HepG2 (cell line): ENCODE results near the gene GTF3A. TPM values are rescaled to one million over a fixed set of nuclear protein-coding genes. Genes with fewer than 3 reads are reported as not detected.

ENCODE experiments used
- ATAC-seq: fragments of 200-7000 bp; cut with Tn5 transposase; 3 replicates; pipeline ENCODE4 v1.9.1; 2020; ENCODE audit warnings: mild to moderate bottlenecking, moderate library complexity
- BruUV-seq: library from RNA; stranded (reverse); fragments of 400-500 nt; replicated peaks from 2 replicates; lab custom pipeline; 2021; lab: Mats Ljungman, UMichigan
- CTCF ChIA-PET: fragments of 300-600 bp; formaldehyde crosslinking; extraction: SDS; loops from one replicate; lab custom pipeline; 2021; ENCODE audit warnings: low total read pairs, inconsistent platforms, low intra/inter-chr PET ratio; lab: Yijun Ruan, JAX
- POLR2A ChIA-PET: fragments of 350-600 bp; sonication (Branson Sonifier 250); formaldehyde crosslinking; loops from one replicate; lab custom pipeline; 2020; ENCODE audit warnings: antibody characterized with exemption, inconsistent platforms; lab: Yijun Ruan, JAX
- DNase-seq: peaks from one replicate; pipeline ENCODE4 v3.0.0-alpha.2; 2015; ENCODE audit warnings: low spot score
- FAIRE-seq: peaks from 3 replicates; lab custom pipeline; 2011; peaks lifted over from hg19 to GRCh38; lab: Jason Lieb, UNC
- H2AFZ ChIP-seq: one replicate; pipeline ENCODE4 v1.6.1; 2011; ENCODE audit warnings: low read length, inconsistent platforms
- H3K27ac ChIP-seq: fragments of 300-600 bp; 3 replicates; pipeline ENCODE4 v1.8.0; 2011; ENCODE audit warnings: mixed run types, mild to moderate bottlenecking, mixed read lengths, low read length, inconsistent platforms; ENCODE audit not compliant: insufficient read depth; ENCODE audit errors: extremely low read length
- H3K27me3 ChIP-seq, 2 experiments: fragments of 200-600 bp in 1 of 2; 2 replicates in 1 of 2; 3 replicates in 1 of 2; pipeline versions ENCODE4 v1.6.0 to v1.8.0; 2011; ENCODE audit warnings: low read length in 2 of 2, mild to moderate bottlenecking in 2 of 2, moderate library complexity in 2 of 2, inconsistent platforms in 1 of 2; ENCODE audit not compliant: insufficient read depth in 2 of 2, control insufficient read depth in 1 of 2
- H3K36me3 ChIP-seq, 2 experiments: fragments of 200-600 bp in 1 of 2; replicated peaks in 1 of 2; 2 replicates in 1 of 2; 3 replicates in 1 of 2; pipeline versions ENCODE4 v1.5.1 to v1.8.0; 2011; ENCODE audit warnings: low read length in 2 of 2, inconsistent platforms in 1 of 2; ENCODE audit not compliant: insufficient read depth in 2 of 2, control insufficient read depth in 1 of 2
- H3K4me1 ChIP-seq: 2 replicates; pipeline ENCODE4 v1.5.1; 2012; ENCODE audit warnings: low read length, inconsistent platforms; ENCODE audit not compliant: insufficient read depth
- H3K4me2 ChIP-seq: 2 replicates; pipeline ENCODE4 v1.6.0; 2011; ENCODE audit warnings: low read depth, low read length, inconsistent platforms
- H3K4me3 ChIP-seq, 3 experiments: fragments of 200-600 bp in 1 of 3; sonication (generic), shearing (Covaris generic) in 1 of 3; replicated peaks in 1 of 3; 2 replicates each; pipeline ENCODE4 v1.5.1; 2011 to 2016; ENCODE audit warnings: low read length in 3 of 3, inconsistent platforms in 2 of 3, low read depth in 2 of 3, mild to moderate bottlenecking in 2 of 3, control low read depth in 1 of 3, mixed read lengths in 1 of 3; ENCODE audit not compliant: insufficient read depth in 1 of 3
- H3K79me2 ChIP-seq: one replicate; pipeline ENCODE4 v1.6.1; 2011; ENCODE audit warnings: low read length, inconsistent platforms; ENCODE audit not compliant: insufficient read depth
- H3K9ac ChIP-seq: 2 replicates; pipeline ENCODE4 v1.6.0; 2011; ENCODE audit warnings: mild to moderate bottlenecking, low read depth, low read length, inconsistent platforms; ENCODE audit not compliant: insufficient read depth
- H3K9me3 ChIP-seq: 2 replicates; pipeline ENCODE4 v1.5.1; 2012; ENCODE audit warnings: mild to moderate bottlenecking, low read length
- H4K20me1 ChIP-seq: 2 replicates; pipeline ENCODE4 v1.6.0; 2011; ENCODE audit warnings: inconsistent platforms, mild to moderate bottlenecking, low read length, moderate library complexity; ENCODE audit not compliant: insufficient read depth
- CEBPG ChIP-seq: IDR thresholded peaks from 2 replicates; pipeline ENCODE4 v1.6.1; 2016
- HNF4G ChIP-seq, 2 experiments: sonication (generic) in 1 of 2; formaldehyde crosslinking in 1 of 2; IDR thresholded peaks; 2 replicates each; pipeline versions ENCODE4 v1.4.0 to v1.6.1; 2011 to 2020; ENCODE audit warnings: borderline replicate concordance in 2 of 2, low read depth in 2 of 2, mild to moderate bottlenecking in 2 of 2, low read length in 1 of 2, missing genetic modification reagents in 1 of 2, moderate library complexity in 1 of 2
- POGZ ChIP-seq: sonication (generic); formaldehyde crosslinking; IDR thresholded peaks from 2 replicates; pipeline ENCODE4 v1.4.0; 2020; ENCODE audit warnings: mild to moderate bottlenecking, missing genetic modification reagents
- POLR2A ChIP-seq, 2 experiments: IDR thresholded peaks; 2 replicates each; pipeline ENCODE4 v1.6.1; 2011; ENCODE audit warnings: low read depth in 2 of 2, low read length in 2 of 2, mild to moderate bottlenecking in 1 of 2, moderate library complexity in 1 of 2; ENCODE audit not compliant: insufficient read depth in 1 of 2
- SOX6 ChIP-seq, 2 experiments: fragments of 450-650 bp in 1 of 2; sonication (generic) in 1 of 2; formaldehyde crosslinking in 1 of 2; IDR thresholded peaks; 2 replicates each; pipeline versions ENCODE4 v1.4.0 to v1.6.1; 2017 to 2020; ENCODE audit warnings: antibody characterized with exemption in 1 of 2, mild to moderate bottlenecking in 1 of 2, missing genetic modification reagents in 1 of 2
- XRCC5 ChIP-seq: fragments of 200-400 bp; formaldehyde crosslinking; optimal IDR thresholded peaks from 2 replicates; pipeline ENCODE3; 2017; ENCODE audit warnings: mild to moderate bottlenecking, low read length
- ZNF484 ChIP-seq: sonication (generic); formaldehyde crosslinking; IDR thresholded peaks from 2 replicates; pipeline ENCODE4 v1.5.1; 2020; ENCODE audit warnings: mild to moderate bottlenecking, low read depth, missing genetic modification reagents, borderline replicate concordance
- WGBS: methylation state at CpG from one replicate; pipeline ENCODE4 v1.1.6; 2017; ENCODE audit warnings: low lambda C conversion rate; 5-methylcytosine and 5-hydroxymethylcytosine counted together
- in situ Hi-C: cut with HindIII; loops from 2 replicates; pipeline ENCODE4 v1.10.0; 2017; ENCODE audit warnings: low pct_unique_long_range_greater_than_20kb; ENCODE audit not compliant: extremely low pct_ligation_motif_present
- intact Hi-C: fragments of 100-400 bp; cut with micrococcal nuclease; formaldehyde crosslinking; loops from one replicate; pipeline ENCODE4 v1.10.0; 2022; ENCODE audit not compliant: unreplicated experiment
- polyA plus RNA-seq, 8 experiments: library from polyadenylated mRNA; depleted of rRNA in 3 of 8; stranded (reverse) in 7 of 8; unstranded in 1 of 8; fragments of >200 nt; fragmentation: Illumina TruSeq in 4 of 8; extraction: Trizol in 4 of 8; gene quantifications; 2 replicates each; pipeline versions ENCODE4 v1.2.1 to v1.2.3, GENCODE V29; 2011 to 2016; ENCODE audit warnings: low read depth in 4 of 8, missing spikeins in 1 of 8, mixed read lengths in 1 of 8; ENCODE audit not compliant: insufficient read depth in 1 of 8
- total RNA-seq, 5 experiments: library from RNA; depleted of rRNA; stranded (reverse); fragments of >200 nt; fragmentation: Illumina TruSeq; extraction: Trizol; gene quantifications; 2 replicates each; pipeline ENCODE4 v1.2.3, GENCODE V29; 2016; ENCODE audit warnings: low read depth in 1 of 5
- TF ChIP-seq, protein P1 (sequence below): sonication (generic); formaldehyde crosslinking; IDR thresholded peaks from 2 replicates; pipeline ENCODE4 v1.9.0; 2021; ENCODE audit warnings: missing genetic modification reagents, mild to moderate bottlenecking, borderline replicate concordance
- TF ChIP-seq, protein P2 (sequence below): sonication (generic); formaldehyde crosslinking; IDR thresholded peaks from 2 replicates; pipeline ENCODE4 v1.5.0; 2020; ENCODE audit warnings: mild to moderate bottlenecking, missing genetic modification reagents, borderline replicate concordance

GTF3A gene
- total and polyA plus RNA-seq, 2 of the 13 experiments (the other 11 are each of a cell fraction or from before 2014, with no cell fraction given), result 42.1 to 176 TPM

DNA sequence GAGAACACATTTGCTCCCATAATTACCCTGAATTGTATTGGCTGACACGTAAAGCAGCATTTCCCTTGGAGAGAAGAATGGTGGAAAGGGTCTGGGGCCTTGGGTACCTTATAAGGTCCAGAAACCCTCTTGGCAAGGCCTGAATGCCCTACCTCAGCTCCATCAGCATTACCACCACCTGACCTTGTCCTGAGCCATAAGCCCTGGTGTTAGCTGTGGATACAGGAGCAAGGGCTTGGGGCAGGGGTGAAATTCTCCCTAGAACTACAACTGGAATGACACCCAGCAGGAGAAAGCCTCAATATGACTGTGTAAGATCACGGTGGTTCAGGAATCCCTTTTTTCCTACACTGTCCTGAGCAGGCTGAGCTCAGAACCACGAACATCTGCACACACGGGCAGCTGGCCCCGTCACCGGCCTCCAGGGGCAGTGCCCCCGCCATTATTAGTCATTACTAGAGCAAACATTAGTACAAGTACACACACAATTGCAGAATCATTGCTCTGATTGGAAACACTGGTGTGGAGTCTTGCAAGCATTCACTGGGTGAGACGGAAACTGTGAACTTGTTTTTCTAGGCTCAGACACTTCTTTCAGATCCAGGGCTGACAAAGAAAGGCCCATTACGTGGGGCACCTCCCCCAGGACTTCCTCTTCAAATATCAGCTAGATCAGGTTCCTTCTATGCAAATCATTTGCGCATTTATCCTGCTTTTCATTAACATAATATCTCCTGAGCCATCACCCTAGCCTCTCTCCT lies 52.7 kb downstream of the GTF3A start (continued):
- TF ChIP-seq, protein P1, sequence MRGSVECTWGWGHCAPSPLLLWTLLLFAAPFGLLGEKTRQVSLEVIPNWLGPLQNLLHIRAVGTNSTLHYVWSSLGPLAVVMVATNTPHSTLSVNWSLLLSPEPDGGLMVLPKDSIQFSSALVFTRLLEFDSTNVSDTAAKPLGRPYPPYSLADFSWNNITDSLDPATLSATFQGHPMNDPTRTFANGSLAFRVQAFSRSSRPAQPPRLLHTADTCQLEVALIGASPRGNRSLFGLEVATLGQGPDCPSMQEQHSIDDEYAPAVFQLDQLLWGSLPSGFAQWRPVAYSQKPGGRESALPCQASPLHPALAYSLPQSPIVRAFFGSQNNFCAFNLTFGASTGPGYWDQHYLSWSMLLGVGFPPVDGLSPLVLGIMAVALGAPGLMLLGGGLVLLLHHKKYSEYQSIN (CRISPR knock-in tag), result no peak
- no peak for TF ChIP-seq HNF4G (IDR thresholded peaks at IDR 0.05; ENCODE audit: borderline replicate concordance, low read depth, low read length)
- TF ChIP-seq HNF4G (CRISPR knock-in tag; IDR thresholded peaks at IDR 0.05; ENCODE audit: borderline replicate concordance, low read depth), result no peak
- peak; percentile 15; the same call in 1 of the 2 replicates for TF ChIP-seq POGZ (CRISPR knock-in tag)
- TF ChIP-seq CEBPG, result peak; percentile 28; the same call in 1 of the 2 replicates
- TF ChIP-seq SOX6 (IDR thresholded peaks at IDR 0.05), result no peak
- peak; percentile 23; the same call in 1 of the 2 replicates for TF ChIP-seq SOX6 (CRISPR knock-in tag; IDR thresholded peaks at IDR 0.05)
- TF ChIP-seq POLR2A (IDR thresholded peaks at IDR 0.05; ENCODE audit: insufficient read depth in 1 of 2, low read depth in 2 of 2, low read length in 2 of 2), result no peak
- TF ChIP-seq ZNF484 (CRISPR knock-in tag), result no peak

DNA sequence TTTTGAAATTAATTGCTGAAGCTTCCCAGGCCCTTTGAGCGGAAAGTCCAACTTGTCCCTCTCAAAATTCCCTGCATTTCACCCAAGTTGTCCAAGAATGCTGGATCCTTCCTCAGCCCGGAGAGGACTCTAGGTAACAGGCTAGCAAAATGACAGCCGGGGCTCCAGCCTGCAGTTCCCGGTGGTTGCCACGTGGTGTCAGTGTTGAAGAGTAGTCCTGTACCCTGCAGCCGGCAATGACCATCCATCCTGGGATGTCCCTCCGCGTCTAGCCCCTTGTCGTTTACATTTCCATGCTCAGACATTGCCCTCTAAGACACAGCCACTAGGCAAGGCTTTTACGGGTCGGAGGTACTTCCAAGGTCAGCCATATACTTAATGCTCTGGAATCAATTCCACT lies 57.3 kb downstream of the GTF3A start:
- 30% methylated on average over 8 of the region's 11 CpGs for WGBS
- H3K27me3 ChIP-seq, result no peaks in the 10 kb centered on the region
- no peaks in the 10 kb centered on the region for H3K36me3 ChIP-seq
- H3K4me3 ChIP-seq, result no peak overlapping the region
- ATAC-seq (peak; percentile 58), DNase-seq (peak; percentile 37), FAIRE-seq (peak; percentile 12)
- ChIA-PET CTCF (interaction anchor here (3.0 kb wide), 1 partner anchor 345 kb away, joined by 13 read pairs; no protein-coding TSS in a partner anchor), POLR2A (no interaction called here)
- no peak overlapping the region for H3K9ac ChIP-seq
- H3K27ac ChIP-seq, result no peak overlapping the region
- H3K4me2 ChIP-seq, result no peak overlapping the region
- in situ Hi-C loops (loop anchor here (25.0 kb wide), 1 partner anchor 506 kb away; the partner anchor contains the start of gene URAD), intact Hi-C loops (loop anchor here (5.0 kb wide), 1 partner anchor 346 kb away; no protein-coding TSS in a partner anchor)
- no peak overlapping the region for H2AFZ ChIP-seq
- H3K79me2 ChIP-seq, result no peaks in the 10 kb centered on the region
- no peaks in the 10 kb centered on the region for H4K20me1 ChIP-seq
- peaks cover 14% of the 10 kb centered on the region for H3K4me1 ChIP-seq
- peaks cover 7% of the 10 kb centered on the region; the same call in 1 of the 2 replicates for H3K9me3 ChIP-seq
- no TSS peak for BruUV-seq
- TF ChIP-seq XRCC5, result peak; percentile 34
- TF ChIP-seq, protein P2, sequence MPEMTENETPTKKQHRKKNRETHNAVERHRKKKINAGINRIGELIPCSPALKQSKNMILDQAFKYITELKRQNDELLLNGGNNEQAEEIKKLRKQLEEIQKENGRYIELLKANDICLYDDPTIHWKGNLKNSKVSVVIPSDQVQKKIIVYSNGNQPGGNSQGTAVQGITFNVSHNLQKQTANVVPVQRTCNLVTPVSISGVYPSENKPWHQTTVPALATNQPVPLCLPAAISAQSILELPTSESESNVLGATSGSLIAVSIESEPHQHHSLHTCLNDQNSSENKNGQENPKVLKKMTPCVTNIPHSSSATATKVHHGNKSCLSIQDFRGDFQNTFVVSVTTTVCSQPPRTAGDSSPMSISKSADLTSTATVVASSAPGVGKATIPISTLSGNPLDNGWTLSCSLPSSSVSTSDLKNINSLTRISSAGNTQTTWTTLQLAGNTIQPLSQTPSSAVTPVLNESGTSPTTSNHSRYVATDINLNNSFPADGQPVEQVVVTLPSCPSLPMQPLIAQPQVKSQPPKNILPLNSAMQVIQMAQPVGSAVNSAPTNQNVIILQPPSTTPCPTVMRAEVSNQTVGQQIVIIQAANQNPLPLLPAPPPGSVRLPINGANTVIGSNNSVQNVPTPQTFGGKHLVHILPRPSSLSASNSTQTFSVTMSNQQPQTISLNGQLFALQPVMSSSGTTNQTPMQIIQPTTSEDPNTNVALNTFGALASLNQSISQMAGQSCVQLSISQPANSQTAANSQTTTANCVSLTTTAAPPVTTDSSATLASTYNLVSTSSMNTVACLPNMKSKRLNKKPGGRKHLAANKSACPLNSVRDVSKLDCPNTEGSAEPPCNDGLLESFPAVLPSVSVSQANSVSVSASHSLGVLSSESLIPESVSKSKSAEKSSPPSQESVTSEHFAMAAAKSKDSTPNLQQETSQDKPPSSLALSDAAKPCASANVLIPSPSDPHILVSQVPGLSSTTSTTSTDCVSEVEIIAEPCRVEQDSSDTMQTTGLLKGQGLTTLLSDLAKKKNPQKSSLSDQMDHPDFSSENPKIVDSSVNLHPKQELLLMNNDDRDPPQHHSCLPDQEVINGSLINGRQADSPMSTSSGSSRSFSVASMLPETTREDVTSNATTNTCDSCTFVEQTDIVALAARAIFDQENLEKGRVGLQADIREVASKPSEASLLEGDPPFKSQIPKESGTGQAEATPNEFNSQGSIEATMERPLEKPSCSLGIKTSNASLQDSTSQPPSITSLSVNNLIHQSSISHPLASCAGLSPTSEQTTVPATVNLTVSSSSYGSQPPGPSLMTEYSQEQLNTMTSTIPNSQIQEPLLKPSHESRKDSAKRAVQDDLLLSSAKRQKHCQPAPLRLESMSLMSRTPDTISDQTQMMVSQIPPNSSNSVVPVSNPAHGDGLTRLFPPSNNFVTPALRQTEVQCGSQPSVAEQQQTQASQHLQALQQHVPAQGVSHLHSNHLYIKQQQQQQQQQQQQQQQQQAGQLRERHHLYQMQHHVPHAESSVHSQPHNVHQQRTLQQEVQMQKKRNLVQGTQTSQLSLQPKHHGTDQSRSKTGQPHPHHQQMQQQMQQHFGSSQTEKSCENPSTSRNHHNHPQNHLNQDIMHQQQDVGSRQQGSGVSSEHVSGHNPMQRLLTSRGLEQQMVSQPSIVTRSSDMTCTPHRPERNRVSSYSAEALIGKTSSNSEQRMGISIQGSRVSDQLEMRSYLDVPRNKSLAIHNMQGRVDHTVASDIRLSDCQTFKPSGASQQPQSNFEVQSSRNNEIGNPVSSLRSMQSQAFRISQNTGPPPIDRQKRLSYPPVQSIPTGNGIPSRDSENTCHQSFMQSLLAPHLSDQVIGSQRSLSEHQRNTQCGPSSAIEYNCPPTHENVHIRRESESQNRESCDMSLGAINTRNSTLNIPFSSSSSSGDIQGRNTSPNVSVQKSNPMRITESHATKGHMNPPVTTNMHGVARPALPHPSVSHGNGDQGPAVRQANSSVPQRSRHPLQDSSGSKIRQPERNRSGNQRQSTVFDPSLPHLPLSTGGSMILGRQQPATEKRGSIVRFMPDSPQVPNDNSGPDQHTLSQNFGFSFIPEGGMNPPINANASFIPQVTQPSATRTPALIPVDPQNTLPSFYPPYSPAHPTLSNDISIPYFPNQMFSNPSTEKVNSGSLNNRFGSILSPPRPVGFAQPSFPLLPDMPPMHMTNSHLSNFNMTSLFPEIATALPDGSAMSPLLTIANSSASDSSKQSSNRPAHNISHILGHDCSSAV, result no peak
